NCI-H2227 (cell line): ENCODE data around the gene KCNIP3.
A peak's percentile ranks its signal among the peaks of the same experiment; 100 is the strongest.

Experiments used
- DNase-seq: peaks from one replicate; lab custom pipeline; 2025; ENCODE audit not compliant: unreplicated experiment; lab: John Stamatoyannopoulos, UW

KCNIP3 gene

DNA sequence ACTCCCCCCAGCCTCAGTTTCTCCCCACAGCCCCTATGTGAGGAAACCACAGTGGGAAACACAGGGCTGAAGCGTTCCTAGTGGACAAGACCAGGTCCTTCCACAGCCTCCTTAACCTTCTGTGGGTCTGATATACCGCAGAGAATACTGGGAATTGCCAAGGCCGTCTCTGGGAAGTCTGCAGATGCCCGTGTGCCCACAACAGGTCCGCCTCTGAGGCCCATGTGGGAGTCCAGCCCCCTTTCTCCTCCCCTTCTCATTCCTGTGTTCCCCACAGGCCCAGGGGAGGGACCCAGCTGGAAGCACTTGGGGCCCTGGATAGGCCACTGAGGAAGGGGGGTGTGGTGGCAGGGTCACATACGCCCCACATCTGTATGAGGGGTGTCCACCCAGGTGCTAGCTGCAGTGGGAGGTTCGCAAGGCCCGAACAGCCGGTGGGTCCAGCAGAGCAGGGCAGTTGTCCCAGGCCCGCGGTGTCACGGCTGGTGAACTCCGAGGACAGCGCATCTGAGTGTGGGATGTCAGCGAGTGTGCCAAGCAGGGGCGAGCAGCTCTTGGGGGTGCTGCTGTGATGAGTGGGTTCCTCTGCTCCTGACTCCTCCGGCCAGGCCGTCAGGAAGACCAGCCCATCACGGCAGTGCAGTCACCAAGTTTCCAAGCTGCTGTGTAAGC is 2.4 kb upstream of the KCNIP3 start:
- DNase-seq = no peak

DNA sequence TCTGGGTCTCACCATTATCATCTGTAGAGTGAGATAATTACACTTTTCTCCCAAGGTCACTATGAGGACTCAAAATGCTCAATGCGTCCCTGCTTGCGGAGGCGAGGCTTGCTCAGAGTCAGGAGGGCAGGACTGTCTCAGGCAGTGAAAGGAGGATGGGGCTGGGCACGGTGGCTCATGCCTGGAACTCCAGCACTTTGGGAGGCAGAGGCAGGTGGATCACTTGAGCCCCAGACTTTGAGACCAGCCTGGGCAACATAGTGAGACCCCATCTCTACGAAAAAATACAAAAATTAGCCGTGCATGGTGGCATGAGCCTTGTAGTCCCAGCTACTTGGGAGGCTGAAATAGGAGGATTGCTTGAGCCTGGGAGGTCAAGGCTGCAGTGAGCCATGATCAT is 1.8 kb upstream of the KCNIP3 start:
- no peak for DNase-seq

DNA sequence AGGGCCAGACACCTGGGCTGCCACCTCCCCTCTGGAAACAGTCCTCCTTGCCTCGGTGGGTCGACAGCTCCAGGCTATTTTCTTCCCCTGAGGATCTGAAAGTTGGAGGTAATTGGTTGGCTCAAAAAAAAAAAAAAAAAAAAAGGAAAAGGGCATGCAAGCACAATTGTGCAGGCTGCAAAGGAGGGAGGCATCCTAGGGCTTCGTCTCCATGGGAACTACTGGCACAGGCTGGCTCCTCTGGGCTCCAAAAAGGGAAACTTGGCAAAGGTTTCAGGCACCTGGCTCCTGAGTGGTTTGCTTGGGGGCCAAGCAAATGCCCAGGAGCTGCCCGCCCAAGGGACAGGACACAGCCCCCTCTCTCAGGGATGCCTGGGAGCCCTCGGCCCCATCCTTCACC is 1.1 kb upstream of the KCNIP3 start:
- peak; percentile 27 for DNase-seq

DNA sequence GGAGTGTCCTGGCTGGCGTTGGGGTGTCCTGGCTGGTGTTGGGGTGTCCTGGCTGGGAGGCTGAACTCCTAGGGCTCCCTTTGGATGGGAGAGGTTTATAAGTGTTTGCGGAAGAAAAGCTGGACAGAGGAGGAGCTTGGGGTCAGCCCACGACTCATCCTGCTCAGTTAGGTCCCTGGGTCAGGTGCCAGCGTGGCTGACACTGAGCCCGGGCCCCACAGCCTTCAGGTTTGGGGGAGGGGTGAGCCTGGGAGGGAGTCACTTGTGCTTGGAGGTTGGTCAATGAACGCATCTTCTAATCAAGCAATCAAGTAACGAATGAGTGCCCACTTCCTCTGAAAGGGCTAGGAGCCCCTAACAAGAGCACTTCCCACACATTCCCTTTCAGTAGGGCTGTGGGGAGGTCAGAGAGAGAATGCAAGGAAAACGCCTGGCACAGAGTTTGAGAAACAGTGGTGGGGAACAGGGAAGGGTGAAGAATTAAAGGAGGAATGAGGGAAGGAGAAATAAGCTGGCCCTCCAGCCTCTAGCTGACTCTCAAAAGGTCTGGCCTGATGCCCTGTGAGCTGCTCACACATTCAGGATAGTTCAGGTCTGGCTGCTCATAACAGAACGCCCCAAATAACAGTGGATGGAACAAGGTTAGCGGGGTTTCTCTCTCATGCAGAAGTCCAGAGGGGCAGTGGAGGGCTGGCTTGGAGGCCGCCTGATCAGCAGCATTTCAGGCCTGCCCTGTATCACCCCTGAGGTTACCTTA is 670 bp downstream of the KCNIP3 start:
- no peak for DNase-seq

DNA sequence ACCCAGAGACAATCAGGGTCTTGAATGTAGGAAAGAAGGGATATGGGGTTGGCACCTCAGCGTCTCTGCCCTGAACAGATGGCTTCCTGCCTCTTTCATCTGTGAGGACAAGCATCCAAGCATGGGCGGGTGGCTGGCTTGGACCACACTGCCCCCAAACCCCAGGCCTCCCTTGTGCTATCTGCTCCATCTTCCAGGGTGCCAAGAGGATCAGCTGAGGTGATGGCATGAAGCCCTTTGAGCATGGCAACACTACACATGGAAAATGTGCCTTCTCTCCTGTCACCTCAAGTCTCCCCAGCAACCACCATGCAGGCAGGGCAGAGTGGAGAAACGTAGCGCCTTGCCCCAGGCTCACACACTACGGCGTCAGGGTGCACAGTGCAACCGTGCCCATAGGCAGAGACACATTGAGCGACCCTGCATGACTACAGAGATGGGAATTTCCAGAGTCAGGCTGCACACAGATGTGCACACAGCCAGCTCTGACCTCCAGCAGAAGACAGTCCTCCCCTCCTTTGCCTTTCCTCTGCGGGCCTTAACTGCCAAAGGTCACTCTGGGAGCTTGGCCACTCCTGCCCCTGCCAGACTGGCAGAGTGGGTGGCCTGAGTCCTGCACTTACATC is 1.5 kb downstream of the KCNIP3 start:
- no peak for DNase-seq

DNA sequence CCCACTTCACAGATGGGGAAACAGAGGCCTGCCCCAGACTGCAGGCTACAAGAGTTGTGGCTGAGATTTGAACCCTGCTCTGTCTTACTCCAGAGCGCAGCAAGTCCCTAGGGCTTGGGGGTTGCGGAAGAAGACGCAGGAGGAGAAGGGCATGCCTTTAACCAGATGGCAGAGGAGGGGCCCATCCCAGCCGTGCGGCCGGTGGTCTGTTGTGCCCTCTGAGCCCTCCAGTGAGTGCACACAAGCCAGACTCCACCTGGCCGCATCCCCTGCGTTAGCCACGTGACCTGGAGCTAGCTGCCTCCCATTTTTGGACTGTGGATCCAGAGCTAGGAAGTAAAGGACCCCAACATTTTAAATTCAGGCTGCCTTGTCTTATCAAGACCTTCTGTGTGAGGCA is 2.8 kb downstream of the KCNIP3 start:
- no peak for DNase-seq

DNA sequence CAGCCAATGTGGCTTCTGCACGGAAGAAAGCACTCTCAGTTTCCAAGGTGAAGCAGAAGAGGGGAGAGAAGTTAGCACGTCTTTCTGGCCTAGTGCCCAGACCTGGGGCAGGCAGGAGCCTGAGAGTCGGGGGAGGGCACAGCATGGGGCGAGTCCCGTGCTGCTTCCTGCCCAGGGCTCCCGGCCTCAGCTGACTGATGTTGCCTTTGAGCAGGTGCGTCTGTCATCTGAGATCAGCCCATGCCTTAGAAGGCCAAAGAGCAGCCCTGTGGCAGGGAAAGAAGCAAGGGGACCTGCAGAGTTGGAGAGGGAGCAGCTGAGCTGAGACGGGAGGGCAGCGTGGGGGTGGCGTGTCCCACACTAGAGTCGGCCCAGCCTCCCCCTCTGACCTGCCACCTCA is 3.3 kb downstream of the KCNIP3 start:
- no peak for DNase-seq

DNA sequence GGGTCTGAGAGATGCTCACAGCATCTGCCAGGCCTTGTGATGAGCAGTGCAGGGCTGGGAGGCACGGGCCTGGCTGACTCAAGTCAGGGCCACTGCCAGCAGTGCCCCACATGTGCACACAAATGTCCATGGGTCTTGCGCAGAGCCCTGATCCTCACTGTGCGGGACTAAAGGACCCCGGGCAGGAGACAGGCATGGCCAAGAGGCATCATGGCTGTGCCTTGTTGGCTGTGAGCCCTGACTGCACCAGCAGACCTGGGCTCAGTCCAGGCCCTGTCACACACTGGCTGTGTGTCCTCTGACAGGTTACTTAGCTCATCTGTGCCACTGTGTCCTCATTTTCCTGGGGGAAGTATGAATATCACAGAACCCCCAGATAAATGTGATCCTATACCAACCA is 4.0 kb downstream of the KCNIP3 start:
- DNase-seq = no peak

DNA sequence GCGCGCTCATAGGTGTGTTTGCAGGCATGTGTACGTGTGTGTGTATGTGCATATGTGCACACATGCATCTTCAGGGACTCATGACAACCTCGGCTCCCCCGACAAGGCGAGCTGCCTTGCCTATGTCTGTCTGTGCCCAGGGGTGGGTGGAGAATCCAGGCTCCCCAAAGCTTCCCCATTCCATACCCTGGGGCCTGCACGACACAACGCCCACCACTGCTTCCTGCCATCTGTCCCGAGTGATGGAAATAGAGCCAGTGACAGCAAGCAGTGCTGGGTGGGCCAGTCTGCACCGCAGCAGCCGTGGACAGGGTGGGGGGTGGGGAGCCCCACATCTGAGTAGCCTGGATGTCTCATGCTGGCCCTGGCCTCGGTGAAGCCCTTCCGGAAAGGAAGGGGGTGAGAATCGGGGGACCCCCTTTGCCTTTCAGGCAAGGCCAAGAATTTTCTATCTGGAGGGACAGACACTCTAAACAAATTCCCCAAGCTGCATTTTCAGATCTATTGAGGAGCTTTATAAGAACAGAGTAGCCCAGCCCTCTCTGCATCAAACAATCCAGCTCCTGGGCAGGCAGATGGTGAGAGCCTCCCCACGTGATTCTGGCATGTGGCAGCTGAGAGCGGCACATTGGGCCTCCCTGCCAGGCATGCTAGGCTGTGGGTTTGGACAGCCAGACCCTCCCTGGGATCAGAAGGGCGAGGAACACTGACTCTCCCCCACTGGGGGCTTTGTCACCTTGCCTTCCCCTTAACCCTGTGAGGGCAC is 4.9 kb downstream of the KCNIP3 start:
- DNase-seq = no peak

DNA sequence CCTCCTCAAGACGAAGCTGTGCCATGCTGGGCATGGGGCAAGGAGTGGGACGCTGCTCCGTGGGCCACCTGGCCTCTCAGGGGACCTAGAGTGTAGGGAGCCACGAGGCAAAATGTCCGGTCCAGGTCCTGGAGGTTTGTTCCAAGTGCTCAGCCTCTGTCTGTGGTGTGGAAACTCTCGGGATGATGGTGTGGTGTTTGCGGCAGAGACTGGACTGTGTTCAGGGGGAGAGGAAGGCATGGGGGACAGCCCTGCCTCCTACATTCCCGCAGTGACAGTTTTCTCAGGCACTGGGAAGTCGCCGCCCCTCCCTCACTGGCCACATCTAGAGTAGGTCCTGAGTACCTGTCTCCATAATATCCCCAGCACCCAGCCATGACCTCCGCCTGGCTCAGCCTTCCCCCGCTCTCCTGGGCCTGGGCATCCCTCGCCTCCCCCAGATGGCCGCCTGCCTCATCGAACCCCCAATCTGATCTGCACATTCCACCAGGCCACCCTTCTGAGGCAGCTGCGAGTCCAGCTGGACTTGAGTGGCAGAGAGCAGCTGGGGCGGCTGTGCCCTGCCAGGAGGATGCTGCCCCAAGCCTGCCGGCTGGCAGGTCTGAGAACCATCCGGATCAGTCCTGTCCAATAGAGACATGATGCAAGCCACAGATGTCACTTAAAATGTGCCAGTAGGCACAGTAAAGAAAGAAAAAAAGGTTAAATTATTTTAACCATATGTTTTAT is 6.2 kb downstream of the KCNIP3 start:
- DNase-seq = no peak

DNA sequence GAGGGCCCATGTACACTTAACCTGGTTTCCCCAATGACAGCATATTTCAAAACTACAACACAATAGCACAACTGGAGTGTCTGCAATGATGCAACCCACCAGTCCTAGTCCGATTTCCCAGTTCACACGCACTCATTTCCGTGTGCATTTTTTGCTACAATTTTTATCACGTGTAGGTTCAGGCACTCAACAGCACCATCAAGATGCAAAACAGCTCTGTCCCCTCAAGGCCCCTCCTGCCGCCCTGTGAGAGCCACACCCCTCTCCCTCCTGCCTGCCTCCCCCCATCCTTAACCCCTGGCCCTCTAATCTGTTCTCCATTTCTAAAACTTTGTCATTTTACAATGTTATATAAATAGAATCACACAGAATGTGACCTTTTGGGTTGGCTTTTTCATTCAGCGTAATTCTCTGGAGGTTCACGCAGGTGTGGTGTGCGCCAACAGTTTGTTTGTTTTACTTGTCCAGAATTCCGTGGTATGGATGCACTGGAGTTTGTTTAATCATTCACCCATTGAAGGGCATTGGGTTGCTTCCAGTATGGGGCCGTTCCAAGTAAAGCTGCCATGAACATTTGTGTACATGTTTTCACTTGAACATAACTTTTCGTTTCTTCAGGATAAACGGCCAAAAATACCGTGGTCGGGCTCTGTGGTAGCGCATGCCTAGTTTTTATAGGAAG is 8.4 kb downstream of the KCNIP3 start:
- DNase-seq = no peak

DNA sequence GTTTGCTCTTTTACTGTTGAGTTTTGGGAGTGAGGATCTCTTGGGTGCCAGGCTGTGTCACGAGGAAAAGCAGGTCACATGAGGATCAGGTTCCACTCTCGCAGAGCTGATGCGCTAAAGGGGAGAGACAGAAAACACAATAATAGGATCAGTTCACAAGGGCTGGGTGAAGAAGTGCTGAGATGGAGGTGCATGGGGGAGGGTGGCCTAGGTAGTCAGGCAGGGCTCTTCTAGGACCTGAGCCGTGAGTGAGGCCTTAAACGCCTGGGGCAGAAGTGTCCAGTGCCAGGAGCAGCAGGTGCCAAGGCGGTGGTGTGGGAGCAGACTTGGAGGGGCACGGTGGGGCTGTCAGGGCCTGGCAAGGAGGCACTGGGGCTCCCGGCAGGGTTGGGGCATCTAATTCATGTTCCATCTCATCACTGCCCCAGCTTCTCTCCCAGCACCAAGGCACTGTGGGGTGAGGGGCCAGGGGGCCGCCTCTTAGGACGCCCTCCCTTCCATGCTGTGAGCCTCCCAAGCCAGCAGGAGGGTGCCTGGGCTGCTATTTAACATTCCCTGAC is 9.3 kb downstream of the KCNIP3 start:
- DNase-seq = no peak

DNA sequence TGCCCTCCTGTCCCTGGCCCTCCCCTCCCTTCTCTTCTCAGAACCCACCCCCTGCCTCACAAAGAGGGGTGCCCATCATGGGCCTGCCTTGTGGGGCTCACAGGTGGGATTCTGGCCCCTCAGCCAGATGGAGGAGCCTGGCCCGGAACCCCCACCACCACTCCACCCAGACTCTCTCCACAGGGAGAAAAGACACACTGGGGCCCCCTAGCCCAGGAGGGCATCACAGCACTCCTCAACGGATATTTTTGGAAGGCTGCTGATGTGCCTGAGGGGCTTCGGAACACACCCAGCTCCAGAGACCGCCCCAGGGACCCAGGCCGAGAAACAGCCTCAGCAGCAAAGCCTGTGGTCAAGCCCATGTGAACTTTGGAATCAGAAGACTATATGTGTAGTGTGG is 9.9 kb downstream of the KCNIP3 start:
- DNase-seq = no peak

DNA sequence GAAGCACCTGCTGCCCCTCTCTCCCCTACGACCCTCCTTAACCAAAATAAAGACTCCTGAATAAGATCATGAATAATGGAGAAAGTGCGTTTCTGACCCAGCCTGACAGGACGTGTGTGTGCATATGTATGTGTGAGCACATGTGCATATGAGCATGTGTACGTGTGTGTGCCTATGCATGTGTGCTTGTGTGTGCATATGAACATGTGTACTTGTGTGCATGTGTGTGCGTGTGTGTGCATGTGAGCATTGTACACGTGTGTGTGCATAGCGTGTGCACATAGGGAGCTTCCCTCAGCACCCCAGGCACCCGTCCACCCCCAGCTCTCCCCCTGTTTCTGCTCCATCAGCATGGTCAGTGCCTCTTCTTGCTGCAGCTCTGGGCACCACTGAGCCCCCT is 10.7 kb downstream of the KCNIP3 start:
- no peak for DNase-seq

DNA sequence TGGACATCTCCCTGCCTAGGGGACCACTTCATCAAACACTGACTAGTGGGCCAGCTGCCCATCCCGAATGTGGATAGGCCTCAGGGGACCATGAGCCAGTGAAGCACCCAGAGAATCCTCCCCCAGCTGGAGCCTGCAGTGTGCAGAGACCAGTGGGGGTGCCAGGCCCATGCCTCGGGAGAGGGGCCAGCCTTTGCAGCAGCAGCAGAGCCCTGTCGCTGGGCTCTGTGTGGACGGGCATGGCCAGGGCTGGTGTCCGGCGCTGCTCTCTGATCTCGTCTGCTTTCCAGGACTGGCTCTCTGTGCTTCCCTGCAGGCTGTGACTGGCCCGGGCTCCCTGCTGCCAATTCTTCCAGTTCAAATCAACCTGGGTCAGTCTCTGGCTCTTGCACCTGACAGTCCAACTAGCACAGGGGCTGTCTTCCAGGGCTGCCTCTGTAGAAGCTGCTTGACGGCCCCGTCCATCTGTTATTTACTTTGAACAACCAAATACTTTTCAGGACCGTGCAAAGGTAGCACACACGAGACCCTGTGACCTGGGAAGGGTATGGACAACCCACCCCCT is 11.4 kb downstream of the KCNIP3 start:
- DNase-seq = no peak

DNA sequence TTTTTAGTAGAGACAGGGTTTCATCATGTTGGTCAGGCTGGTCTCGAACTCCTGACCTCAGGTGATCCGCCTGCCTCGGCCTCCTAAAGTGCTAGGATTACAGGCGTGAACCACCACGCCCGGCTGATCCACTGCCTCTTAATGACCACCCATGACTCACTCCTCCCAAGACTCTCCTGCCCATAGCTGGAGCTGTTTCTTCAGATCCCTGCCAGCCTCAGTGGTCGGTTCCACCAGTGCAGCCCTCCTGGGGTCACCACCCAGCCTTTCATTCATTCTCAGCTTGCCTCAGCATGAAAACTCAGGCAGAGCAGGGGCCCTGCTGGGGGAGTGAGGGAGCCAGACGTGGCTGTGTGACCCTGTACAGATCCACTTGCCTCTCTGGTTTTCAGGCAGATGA is 12.5 kb downstream of the KCNIP3 start:
- no peak for DNase-seq

DNA sequence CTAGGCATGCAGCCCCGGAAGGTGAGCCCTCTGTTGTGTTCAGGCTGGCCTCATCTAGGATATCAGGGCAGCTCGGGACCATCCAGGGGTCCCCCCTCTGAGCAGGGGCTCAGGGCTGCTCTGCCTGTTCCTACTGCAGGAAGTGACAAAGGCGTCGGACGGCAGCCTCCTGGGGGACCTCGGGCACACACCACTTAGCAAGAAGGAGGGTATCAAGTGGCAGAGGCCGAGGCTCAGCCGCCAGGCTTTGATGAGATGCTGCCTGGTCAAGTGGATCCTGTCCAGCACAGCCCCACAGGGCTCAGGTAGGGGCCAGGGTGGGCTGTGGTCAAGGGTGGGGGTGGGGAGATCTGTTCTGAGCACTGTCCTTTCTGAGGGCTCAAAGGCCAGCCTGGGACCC is 13.1 kb downstream of the KCNIP3 start:
- no peak for DNase-seq

DNA sequence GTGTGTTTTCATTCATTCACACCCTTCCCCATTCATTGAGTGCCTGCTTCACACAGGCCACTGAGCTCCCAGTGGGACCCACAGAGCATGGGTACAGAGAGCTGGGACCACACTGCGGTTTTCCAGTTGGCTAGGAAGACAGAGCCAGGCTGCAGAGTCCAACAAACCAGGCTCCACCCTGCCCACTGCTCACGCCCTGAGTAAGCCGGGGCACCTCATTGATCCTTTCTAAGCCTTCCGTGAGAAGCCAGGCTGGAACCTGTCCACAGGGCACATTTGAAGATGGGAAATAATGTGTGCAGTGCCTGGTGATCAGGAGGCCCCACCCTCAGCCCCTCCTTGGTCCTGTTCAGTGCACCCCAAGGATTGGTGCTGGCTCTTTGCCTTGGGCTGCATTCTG is 13.5 kb downstream of the KCNIP3 start:
- no peak for DNase-seq

DNA sequence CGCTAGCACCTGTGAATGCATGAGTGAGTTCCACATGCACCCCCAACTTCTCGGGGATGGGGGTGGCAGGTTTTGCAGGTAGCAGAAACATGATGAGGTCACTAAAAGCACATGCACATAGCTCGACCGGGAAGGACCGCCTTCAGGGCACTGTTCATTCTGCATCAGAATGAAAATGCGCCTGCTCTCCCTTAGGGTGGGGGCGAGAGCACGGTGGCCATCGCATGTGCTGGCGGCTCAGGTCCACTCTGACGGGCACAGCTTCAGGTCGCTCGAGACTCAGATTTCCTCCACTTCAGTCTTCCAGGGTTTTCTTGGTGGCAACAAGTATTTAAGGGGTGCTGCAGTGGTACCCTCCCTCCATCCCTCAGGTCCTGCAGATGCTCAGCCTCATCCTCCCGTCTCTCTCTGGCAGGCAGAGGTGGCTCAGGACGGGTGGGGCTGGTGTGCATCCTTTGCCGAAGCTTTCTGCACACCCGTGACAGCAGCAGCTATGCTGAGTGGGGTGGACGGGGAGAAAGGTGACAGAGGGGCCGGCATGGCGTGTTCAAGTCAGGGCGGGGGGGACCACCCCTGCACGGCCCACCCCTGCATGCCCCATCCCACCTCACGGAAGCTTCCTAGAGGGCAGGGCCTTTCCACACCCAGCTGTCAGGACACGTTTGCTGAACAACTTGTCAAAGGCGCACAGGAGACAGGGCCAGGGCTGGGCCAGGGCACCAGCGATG is 14.8 kb downstream of the KCNIP3 start:
- no peak for DNase-seq
